ENCODE data around the gene PAX1. TPM values are rescaled to one million over a fixed set of nuclear protein-coding genes. Genes with fewer than 3 reads are reported as not detected.

Gene PAX1
- total RNA-seq, 1 donor from 2014 or later: not detected

GRCh38 chr20:21701171-21701876 lies 4.1 kb upstream of the PAX1 start:
- no peaks in the 10 kb centered on the region for H3K9me3 ChIP-seq
- H3K27me3 ChIP-seq: no peaks in the 10 kb centered on the region
- no peaks in the 10 kb centered on the region for H3K4me1 ChIP-seq

DNA sequence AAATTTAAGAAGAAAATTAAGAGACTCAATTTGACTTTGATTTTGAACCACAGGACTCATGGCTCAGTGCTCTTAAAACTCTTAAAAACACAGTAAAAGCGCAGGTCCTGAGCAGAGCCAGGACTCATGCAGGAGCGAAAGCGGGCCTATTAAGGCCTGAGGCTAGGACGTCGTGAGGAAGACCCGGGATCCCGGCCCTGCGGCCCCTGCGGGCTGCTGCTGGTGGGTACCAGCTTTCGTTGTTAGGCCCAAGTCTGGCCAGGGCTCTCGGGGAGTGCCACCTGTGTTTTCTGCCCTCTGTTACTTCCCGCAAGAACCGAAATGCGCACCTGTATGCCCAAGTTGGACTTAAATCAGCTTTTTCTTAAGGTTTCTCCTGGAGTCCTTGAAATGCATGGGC lies 3.4 kb upstream of the PAX1 start:
- TF ChIP-seq CTCF (IDR thresholded peaks at IDR 0.05): no peak
- Histone ChIP-seq H3K9me3 (no peaks in the 10 kb centered on the region), H3K27me3 (no peaks in the 10 kb centered on the region), H3K27ac (no peak overlapping the region), H3K36me3 (no peaks in the 10 kb centered on the region), H3K4me1 (no peaks in the 10 kb centered on the region), H3K4me3 (no peak overlapping the region)
- intact Hi-C loops (cut with DNase I): no loop called here
- DNase-seq (ENCODE audit: low spot score in 2 of 2): no peak

More at GRCh38 chr20:21701171-21701876, 4.1 kb upstream of the PAX1 start:
- TF ChIP-seq CTCF (IDR thresholded peaks at IDR 0.05): no peak
- Histone ChIP-seq H3K4me3 (no peak overlapping the region), H3K27ac (no peak overlapping the region), H3K36me3 (no peaks in the 10 kb centered on the region)
- DNase-seq (ENCODE audit: low spot score in 2 of 2): no peak
- intact Hi-C loops (cut with DNase I): no loop called here

- H3K27ac ChIP-seq: no peak overlapping the region
- no peaks in the 10 kb centered on the region for H3K9me3 ChIP-seq
- intact Hi-C loops (cut with DNase I): no loop called here
- H3K36me3 ChIP-seq: no peaks in the 10 kb centered on the region
- no peaks in the 10 kb centered on the region for H3K4me1 ChIP-seq
- peak in 1 of 3 experiments; percentile 33 for TF ChIP-seq CTCF (IDR thresholded peaks at IDR 0.05)
- DNase-seq (ENCODE audit: low spot score in 2 of 2): no peak
- H3K27me3 ChIP-seq: no peaks in the 10 kb centered on the region
- H3K4me3 ChIP-seq: peak overlapping the region; percentile 18 to 41
Observed at GRCh38 chr20:21702553-21703470, 2.7 kb upstream of the PAX1 start.

DNA sequence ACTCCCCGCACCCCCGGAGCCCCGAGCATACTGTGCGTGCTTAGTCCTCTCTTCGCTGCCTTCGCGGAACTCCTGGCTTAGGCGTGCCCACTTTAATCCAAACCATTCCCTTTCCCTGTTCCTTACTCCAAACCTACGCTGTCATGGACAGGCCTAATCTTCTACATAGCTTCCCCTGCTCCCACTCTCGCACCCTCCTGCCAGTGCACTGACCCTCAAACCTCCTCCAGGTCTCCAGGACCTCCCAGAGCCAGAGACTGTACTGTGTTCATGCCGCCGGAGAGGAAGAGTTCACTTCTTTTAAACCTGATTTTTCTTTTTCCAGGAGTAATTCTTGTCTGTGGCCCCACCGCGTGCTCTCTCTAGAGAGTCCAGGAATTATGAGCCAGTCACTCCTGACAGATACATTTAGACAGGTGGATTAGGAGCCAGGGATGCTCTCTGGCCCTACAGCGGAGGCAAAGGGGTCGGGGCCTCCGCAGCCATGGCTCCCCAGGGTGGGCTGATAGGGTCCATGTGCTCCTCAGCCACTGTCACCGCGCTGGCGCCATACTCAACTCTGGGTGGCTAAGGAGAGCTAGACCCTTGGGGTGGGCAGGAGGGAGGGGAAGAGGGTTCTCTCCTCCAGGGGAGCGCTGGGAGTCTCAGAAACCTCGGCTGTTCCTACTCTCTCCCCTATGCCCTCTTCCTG lies 1.6 kb upstream of the PAX1 start:
- DNase-seq (ENCODE audit: low spot score in 2 of 2): no peak
- H3K9me3 ChIP-seq: no peaks in the 10 kb centered on the region
- no peak for TF ChIP-seq CTCF (IDR thresholded peaks at IDR 0.05)
- no peaks in the 10 kb centered on the region for H3K4me1 ChIP-seq
- intact Hi-C loops (cut with DNase I): no loop called here
- H3K27me3 ChIP-seq: no peaks in the 10 kb centered on the region
- H3K4me3 ChIP-seq: peak overlapping the region in 1 of 2 donors; percentile 41
- H3K36me3 ChIP-seq: no peaks in the 10 kb centered on the region
- no peak overlapping the region for H3K27ac ChIP-seq

DNA sequence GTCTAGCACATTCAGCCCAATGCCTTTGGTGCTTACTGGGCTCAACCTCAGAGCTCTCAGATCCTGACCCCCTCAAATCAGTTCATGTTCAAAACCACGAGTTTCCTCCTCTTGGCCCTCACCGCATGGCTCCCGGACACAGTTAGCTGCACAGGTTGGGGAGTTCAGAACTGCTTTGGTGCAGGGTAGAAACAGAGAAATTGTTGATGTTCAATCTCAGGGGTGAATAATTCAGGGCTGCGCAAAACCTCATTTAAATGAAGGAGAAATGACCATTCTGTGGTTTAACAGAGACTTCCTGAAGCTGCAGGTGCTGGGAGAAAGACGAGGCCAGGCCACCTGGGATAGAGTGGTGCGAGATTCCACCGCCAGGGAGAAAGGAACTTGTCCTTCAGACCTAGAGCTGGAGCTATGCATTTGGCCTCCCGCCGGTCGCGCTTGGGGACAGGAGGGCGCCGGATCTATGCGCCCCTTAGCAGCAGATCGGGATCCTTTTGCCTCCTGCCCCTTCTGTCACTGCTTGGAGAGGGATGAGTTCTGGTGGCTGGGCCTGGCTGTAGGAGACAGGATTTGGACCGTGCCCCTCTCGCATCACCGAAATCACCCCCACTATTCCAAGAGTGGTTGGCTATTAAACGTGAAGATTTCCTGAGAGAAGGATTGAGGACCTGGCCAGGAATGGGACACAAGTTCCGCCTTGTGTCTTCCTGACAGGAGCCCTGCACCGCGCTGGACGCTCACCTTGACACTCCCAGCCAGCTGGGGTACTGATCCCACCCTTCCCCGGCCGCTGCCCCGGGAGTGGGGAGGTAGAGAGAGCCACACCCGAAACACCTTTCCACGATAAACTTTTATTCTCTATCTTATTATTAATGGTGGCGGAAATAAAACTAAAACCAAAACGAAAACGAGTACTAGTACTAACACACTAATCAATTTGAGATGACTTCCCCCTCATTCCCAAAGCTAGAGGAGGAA lies 767 bp upstream of the PAX1 start:
- Histone ChIP-seq H3K27me3 (no peaks in the 10 kb centered on the region), H3K4me1 (no peaks in the 10 kb centered on the region)
- intact Hi-C loops (cut with DNase I): no loop called here

More for the DNA sequence above, 767 bp upstream of the PAX1 start:
- DNase-seq (ENCODE audit: low spot score in 2 of 2): no peak
- no peak for TF ChIP-seq CTCF (IDR thresholded peaks at IDR 0.05)
- no peak overlapping the region for H3K4me3 ChIP-seq
- no peaks in the 10 kb centered on the region for H3K9me3 ChIP-seq
- no peak overlapping the region for H3K27ac ChIP-seq
- H3K36me3 ChIP-seq: no peaks in the 10 kb centered on the region
